Natural killer cell treated with Interleukin-12 subunit alpha and Interleukin-12 subunit beta and Interleukin-15 and Interleukin-18, amount 100 ng/mL, for 72 hours (primary cell): ENCODE measurements around the gene DPF3. TPM values are rescaled to one million over a fixed set of nuclear protein-coding genes. Genes with fewer than 3 reads are reported as not detected.

Experiments used
- ATAC-seq, 2 donors: fragments of 150-1000 bp; cut with Tn5 transposase in 1 of 2; sonication (Bioruptor Pico), chemical (Tn5 transposase) in 1 of 2; 2 replicates each; pipeline ENCODE4 v1.10.0; 2021
- DNase-seq: peaks from one replicate; pipeline ENCODE4 v3.0.0; 2022; ENCODE audit warnings: low spot score
- H3K27ac Mint-ChIP-seq, 2 donors: 1 replicate in 1 of 2; 2 replicates in 1 of 2; pipeline ENCODE4 v1.8.0; 2022; ENCODE audit warnings: mixed read lengths in 2 of 2, mild to moderate bottlenecking in 1 of 2, moderate library complexity in 1 of 2
- H3K27me3 Mint-ChIP-seq, 2 donors: 1 replicate in 1 of 2; 2 replicates in 1 of 2; pipeline ENCODE4 v1.8.0; 2022; ENCODE audit warnings: mixed read lengths in 2 of 2
- H3K36me3 Mint-ChIP-seq: one replicate; pipeline ENCODE4 v1.8.0; 2022; ENCODE audit warnings: mixed read lengths
- H3K4me1 Mint-ChIP-seq, 2 donors: 1 replicate in 1 of 2; 2 replicates in 1 of 2; pipeline ENCODE4 v1.8.0; 2022; ENCODE audit warnings: low read depth in 2 of 2, mixed read lengths in 2 of 2, mild to moderate bottlenecking in 1 of 2
- H3K4me3 Mint-ChIP-seq: one replicate; pipeline ENCODE4 v1.8.0; 2022; ENCODE audit warnings: mixed read lengths
- H3K9me3 Mint-ChIP-seq: 2 replicates; pipeline ENCODE4 v1.8.0; 2022; ENCODE audit warnings: mixed read lengths
- total RNA-seq, 2 donors: library from RNA; stranded (reverse); gene quantifications; one replicate each; pipeline ENCODE4 v1.2.3, GENCODE V29; 2022

The DPF3 gene
- total RNA-seq, 2 donors from 2014 or later = 11.8 to 13.2 TPM

GRCh38 chr14:72736786-72737559 is 156.9 kb downstream of the DPF3 start:
- Mint-ChIP-seq H3K27ac (no peak overlapping the region), H3K27me3 (peaks cover 0 to 3% of the 10 kb centered on the region in 2 donors), H3K4me3 (no peak overlapping the region), H3K36me3 (no peaks in the 10 kb centered on the region), H3K9me3 (no peaks in the 10 kb centered on the region), H3K4me1 (peaks cover 9 to 14% of the 10 kb centered on the region in 2 donors)
- ATAC-seq (no peak), DNase-seq (peak; percentile 20)

- no peaks in the 10 kb centered on the region for H3K36me3 Mint-ChIP-seq
- H3K9me3 Mint-ChIP-seq = no peaks in the 10 kb centered on the region
- H3K4me1 Mint-ChIP-seq = peaks cover 9 to 14% of the 10 kb centered on the region in 2 donors
- H3K27me3 Mint-ChIP-seq = peaks cover 0 to 3% of the 10 kb centered on the region in 2 donors
- H3K27ac Mint-ChIP-seq = no peak overlapping the region
- ATAC-seq (no peak), DNase-seq (peak; percentile 13)
- no peak overlapping the region for H3K4me3 Mint-ChIP-seq
These were observed 157.6 kb downstream of the DPF3 start for GRCh38 chr14:72736308-72736707.

GRCh38 chr14:72732022-72732780 is 161.7 kb downstream of the DPF3 start:
- Mint-ChIP-seq H3K4me3 (no peak overlapping the region), H3K9me3 (no peaks in the 10 kb centered on the region), H3K27me3 (peaks cover 0 to 3% of the 10 kb centered on the region in 2 donors), H3K27ac (peak overlapping the region in 1 of 2 donors; percentile 9), H3K36me3 (no peaks in the 10 kb centered on the region), H3K4me1 (no peaks in the 10 kb centered on the region)
- DNase-seq = peak; percentile 13
- ATAC-seq = no peak

GRCh38 chr14:72731252-72732020 is 162.5 kb downstream of the DPF3 start:
- Mint-ChIP-seq H3K4me1 (no peaks in the 10 kb centered on the region), H3K27ac (no peak overlapping the region), H3K9me3 (no peaks in the 10 kb centered on the region), H3K4me3 (no peak overlapping the region), H3K36me3 (no peaks in the 10 kb centered on the region), H3K27me3 (peaks cover 0 to 3% of the 10 kb centered on the region in 2 donors)
- ATAC-seq (no peak), DNase-seq (peak; percentile 32)

- Mint-ChIP-seq H3K27me3 (peaks cover 0 to 3% of the 10 kb centered on the region in 2 donors), H3K9me3 (no peaks in the 10 kb centered on the region), H3K36me3 (no peaks in the 10 kb centered on the region), H3K4me1 (peaks cover 3 to 4% of the 10 kb centered on the region in 2 donors), H3K4me3 (no peak overlapping the region), H3K27ac (no peak overlapping the region)
- DNase-seq = peak; percentile 15
- no peak for ATAC-seq
These were observed 163.4 kb downstream of the DPF3 start for GRCh38 chr14:72730468-72730867.

- H3K9me3 Mint-ChIP-seq = no peaks in the 10 kb centered on the region
- DNase-seq = no peak
- H3K36me3 Mint-ChIP-seq = no peaks in the 10 kb centered on the region
- H3K27me3 Mint-ChIP-seq = peaks cover 0 to 3% of the 10 kb centered on the region in 2 donors
- H3K4me3 Mint-ChIP-seq = no peak overlapping the region
- H3K27ac Mint-ChIP-seq = no peak overlapping the region
- ATAC-seq = no peak
- peaks cover 13 to 22% of the 10 kb centered on the region in 2 donors for H3K4me1 Mint-ChIP-seq
These were observed 167.5 kb downstream of the DPF3 start for GRCh38 chr14:72726444-72726843.

GRCh38 chr14:72723858-72724530 is 169.9 kb downstream of the DPF3 start:
- no peaks in the 10 kb centered on the region for H3K9me3 Mint-ChIP-seq
- no peak for DNase-seq
- ATAC-seq = no peak
- peaks cover 15 to 37% of the 10 kb centered on the region in 2 donors for H3K4me1 Mint-ChIP-seq
- H3K27me3 Mint-ChIP-seq = peaks cover 0 to 3% of the 10 kb centered on the region in 2 donors
- no peak overlapping the region for H3K4me3 Mint-ChIP-seq
- no peaks in the 10 kb centered on the region for H3K36me3 Mint-ChIP-seq
- peak overlapping the region in 1 of 2 donors; percentile 9 for H3K27ac Mint-ChIP-seq

GRCh38 chr14:72722201-72722785 is 171.6 kb downstream of the DPF3 start:
- H3K27me3 Mint-ChIP-seq = peaks cover 0 to 3% of the 10 kb centered on the region in 2 donors
- no peak for ATAC-seq
- no peaks in the 10 kb centered on the region for H3K36me3 Mint-ChIP-seq
- H3K27ac Mint-ChIP-seq = no peak overlapping the region
- H3K4me1 Mint-ChIP-seq = peaks cover 17 to 42% of the 10 kb centered on the region in 2 donors
- no peaks in the 10 kb centered on the region for H3K9me3 Mint-ChIP-seq
- no peak overlapping the region for H3K4me3 Mint-ChIP-seq
- no peak for DNase-seq

- Mint-ChIP-seq H3K4me1 (peaks cover 29 to 54% of the 10 kb centered on the region in 2 donors), H3K9me3 (no peaks in the 10 kb centered on the region), H3K36me3 (no peaks in the 10 kb centered on the region), H3K4me3 (no peak overlapping the region), H3K27ac (no peak overlapping the region), H3K27me3 (peaks cover 0 to 3% of the 10 kb centered on the region in 2 donors)
- ATAC-seq (no peak), DNase-seq (no peak)
These were observed 172.8 kb downstream of the DPF3 start for GRCh38 chr14:72721083-72721482.

GRCh38 chr14:72717220-72717619 is 176.7 kb downstream of the DPF3 start:
- Mint-ChIP-seq H3K9me3 (no peaks in the 10 kb centered on the region), H3K36me3 (no peaks in the 10 kb centered on the region), H3K4me3 (peak overlapping the region; percentile 85), H3K27ac (peak overlapping the region; percentile 56 to 93), H3K4me1 (peaks cover 48 to 70% of the 10 kb centered on the region in 2 donors), H3K27me3 (peaks cover 0 to 2% of the 10 kb centered on the region in 2 donors)
- ATAC-seq (peak in 1 of 2 donors; percentile 92), DNase-seq (no peak)

GRCh38 chr14:72716476-72716875 is 177.4 kb downstream of the DPF3 start:
- no peak for ATAC-seq
- H3K27ac Mint-ChIP-seq = peak overlapping the region; percentile 56 to 93
- no peak for DNase-seq
- peaks cover 50 to 70% of the 10 kb centered on the region in 2 donors for H3K4me1 Mint-ChIP-seq
- peak overlapping the region; percentile 85 for H3K4me3 Mint-ChIP-seq
- H3K9me3 Mint-ChIP-seq = no peaks in the 10 kb centered on the region
- peaks cover 0 to 7% of the 10 kb centered on the region in 2 donors for H3K27me3 Mint-ChIP-seq
- H3K36me3 Mint-ChIP-seq = no peaks in the 10 kb centered on the region

GRCh38 chr14:72715850-72716228 is 178.1 kb downstream of the DPF3 start:
- Mint-ChIP-seq H3K27me3 (peaks cover 0 to 7% of the 10 kb centered on the region in 2 donors), H3K9me3 (no peaks in the 10 kb centered on the region), H3K4me3 (peak overlapping the region; percentile 85), H3K4me1 (peaks cover 50 to 65% of the 10 kb centered on the region in 2 donors), H3K36me3 (no peaks in the 10 kb centered on the region), H3K27ac (peak overlapping the region; percentile 56 to 93)
- no peak for DNase-seq
- ATAC-seq = no peak
